HG03280 (cell line): Measurements from ENCODE around the gene WNK1.
A peak's percentile ranks its signal among the peaks of the same experiment; 100 is the strongest.
"Not testable (repeated sequence)": the region's sequence is repeated elsewhere in the genome, so short reads cannot be mapped to it uniquely, and the experiment has no call there.

Experiments
- ATAC-seq: cut with Tn5 transposase; IDR thresholded peaks from one replicate; pipeline ENCODE4 v1.9.1; 2021; ENCODE audit warnings: mild to moderate bottlenecking, moderate library complexity; ENCODE audit not compliant: unreplicated experiment

Gene WNK1

DNA sequence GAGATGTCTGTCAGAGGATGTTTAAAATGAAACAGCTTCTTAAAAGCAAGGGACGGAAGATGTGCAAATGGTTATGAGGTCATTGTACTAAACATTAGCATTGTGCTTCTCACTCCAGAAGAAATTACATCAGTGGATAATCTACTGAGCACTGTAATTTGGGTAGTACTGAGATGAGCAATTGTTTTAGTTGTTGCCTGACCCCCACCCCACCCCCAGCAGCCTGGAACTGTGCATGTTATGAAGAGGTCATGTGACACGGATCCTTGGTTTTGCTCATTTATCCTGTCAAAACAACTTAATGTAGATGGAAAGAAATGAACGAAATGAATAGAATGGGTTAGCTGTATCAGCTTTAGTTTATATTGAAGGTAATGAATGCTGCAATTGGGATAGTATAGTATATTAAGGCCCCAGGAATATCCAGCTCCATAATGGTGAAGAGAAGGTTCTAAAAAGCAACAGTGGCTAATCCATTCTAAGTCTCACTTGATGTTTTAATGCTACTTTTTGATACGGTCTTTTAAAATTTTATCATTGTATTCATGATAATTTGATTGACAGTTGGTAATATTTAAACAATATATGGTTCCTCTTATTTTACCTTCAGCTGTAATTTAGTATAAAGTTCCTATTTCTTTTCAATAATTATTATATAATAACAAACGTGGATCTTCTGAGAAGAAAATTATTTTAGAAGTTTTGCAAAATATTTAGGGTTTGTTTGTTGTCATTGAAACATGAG, 58.5 kb downstream of the WNK1 start:
- ATAC-seq, result peak; percentile 42

- no peak for ATAC-seq
Measured at GRCh38 chr12:812950-813349, 60.6 kb downstream of the WNK1 start.

GRCh38 chr12:817456-817855, 65.1 kb downstream of the WNK1 start:
- not testable (repeated sequence) for ATAC-seq

DNA sequence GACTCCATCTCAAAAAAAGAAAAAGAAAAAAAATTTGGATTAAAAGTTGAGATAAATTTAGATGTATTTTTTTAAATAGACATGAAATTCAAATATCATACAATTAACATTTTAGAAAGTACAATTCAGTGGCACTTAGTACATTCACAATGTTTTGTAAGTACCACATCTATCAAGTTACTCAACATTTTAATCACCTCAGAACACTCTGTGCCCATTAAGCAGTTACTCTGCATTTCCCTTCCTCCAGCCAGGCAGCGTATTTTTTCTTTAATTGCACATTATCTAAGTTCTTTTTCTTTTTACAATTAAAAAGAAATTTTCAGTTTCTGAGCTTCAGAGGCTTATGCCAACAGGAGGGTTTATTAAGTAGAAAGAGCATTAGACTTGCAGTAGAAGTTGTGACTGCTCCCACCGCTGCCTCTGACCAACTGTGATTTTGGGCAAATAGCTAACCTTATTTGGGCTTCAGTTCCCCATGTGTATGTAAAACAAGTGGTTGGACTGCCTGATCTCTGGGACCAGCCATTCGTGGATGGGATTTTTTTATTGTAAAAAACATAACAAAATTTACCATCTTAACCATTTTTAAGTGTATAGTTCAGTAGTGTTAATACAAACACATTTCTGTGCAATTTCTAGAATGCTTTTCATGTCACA, 65.7 kb downstream of the WNK1 start:
- no peak for ATAC-seq

GRCh38 chr12:818733-819132, 66.4 kb downstream of the WNK1 start:
- no peak for ATAC-seq

DNA sequence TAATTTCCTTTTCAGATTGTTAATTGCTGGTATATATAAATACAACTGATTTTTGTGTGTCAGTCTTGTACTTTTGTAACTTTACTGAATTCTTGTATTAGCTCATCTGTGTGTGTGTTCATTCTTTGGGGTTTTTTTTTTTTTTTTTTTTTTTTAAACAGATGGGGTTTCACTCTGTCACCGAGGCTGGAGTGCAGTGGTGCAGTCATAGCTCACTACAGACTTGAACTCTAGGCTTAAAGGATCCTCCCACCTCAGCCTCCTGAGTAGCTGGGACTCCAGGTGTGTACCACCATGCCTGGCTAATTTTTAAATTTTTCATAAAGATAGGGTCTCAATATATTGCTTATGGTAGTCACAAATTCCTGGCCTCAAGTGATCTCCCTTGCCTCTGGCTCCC, 68.0 kb downstream of the WNK1 start:
- no peak for ATAC-seq

GRCh38 chr12:823028-823698, 70.8 kb downstream of the WNK1 start:
- peak; percentile 88 for ATAC-seq

- no peak for ATAC-seq
Measured at GRCh38 chr12:826331-826730, 74.0 kb downstream of the WNK1 start.

- ATAC-seq, result no peak
Measured at GRCh38 chr12:828726-829395, 76.5 kb downstream of the WNK1 start.

DNA sequence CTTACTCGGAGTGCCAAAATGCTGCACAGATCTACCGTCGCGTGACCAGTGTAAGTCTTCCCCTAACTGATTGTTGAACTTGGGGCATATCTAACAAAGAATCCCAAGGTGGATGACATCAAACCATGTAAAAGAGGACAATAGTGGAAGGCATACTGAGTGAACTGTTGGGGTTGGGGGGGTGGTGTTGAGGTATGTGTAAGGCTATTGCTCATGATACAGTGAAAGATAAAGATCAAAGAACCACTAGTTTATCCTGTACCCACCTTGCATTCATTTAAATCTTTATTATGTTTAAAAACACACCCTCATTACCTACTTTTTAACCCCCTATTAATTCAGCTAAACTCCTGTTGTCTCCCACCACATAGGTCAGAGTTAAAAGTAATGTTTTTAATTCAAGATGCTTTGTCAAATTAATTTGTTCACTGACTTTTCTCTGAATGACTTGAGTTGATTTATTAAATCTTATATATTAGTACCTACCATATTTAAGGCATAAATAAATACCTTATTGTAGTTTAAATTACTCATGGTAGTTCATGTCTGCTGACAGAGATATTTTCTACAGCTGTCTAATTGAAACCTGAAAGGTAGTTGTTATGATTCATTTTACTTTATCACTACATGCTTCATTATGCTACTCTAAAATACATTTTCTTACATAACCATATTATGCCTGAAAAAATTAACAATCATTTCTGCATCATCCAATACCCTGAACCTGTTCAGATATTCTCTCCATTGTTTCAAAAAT, 77.9 kb downstream of the WNK1 start:
- ATAC-seq, result no peak

- no peak for ATAC-seq
Measured at GRCh38 chr12:835754-836518, 83.6 kb downstream of the WNK1 start.

DNA sequence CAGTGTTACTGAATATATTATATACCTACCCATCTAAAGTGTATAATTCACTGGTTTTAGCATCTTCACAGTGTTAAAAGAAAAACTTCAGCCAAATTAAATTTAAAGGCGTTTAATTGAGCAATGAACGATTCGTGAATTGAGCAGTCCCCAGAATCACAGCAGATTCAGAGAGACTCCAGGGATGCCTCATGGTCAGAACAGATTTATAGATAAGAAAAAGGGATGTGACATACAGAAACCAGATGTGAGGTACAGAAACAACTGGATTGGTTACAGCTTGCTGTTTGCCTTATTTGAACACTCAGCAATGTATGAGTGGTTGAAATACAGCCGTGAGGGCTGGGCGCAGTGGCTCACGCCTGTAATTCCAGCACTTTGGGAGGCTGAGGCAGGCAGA, 84.6 kb downstream of the WNK1 start:
- no peak for ATAC-seq

GRCh38 chr12:837548-837947, 85.2 kb downstream of the WNK1 start:
- no peak for ATAC-seq

DNA sequence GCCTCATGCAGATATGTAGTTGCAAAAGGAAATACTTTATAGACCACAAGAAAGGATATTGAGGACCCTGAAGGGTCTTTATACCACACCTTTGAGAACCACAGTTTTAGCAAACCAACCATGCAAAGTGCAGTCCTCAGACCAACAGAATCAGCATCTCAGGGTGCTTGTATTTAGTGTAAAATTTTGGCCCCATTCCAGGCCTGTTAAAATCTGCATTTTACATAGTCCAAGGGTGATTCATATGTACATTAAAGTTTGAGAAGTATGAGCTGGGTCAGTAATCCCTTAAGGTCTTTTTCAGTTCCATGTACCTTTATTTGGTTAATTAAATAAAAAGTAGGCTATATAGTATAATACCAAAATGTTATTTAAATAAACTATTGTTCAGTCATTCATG, 91.2 kb downstream of the WNK1 start:
- no peak for ATAC-seq

DNA sequence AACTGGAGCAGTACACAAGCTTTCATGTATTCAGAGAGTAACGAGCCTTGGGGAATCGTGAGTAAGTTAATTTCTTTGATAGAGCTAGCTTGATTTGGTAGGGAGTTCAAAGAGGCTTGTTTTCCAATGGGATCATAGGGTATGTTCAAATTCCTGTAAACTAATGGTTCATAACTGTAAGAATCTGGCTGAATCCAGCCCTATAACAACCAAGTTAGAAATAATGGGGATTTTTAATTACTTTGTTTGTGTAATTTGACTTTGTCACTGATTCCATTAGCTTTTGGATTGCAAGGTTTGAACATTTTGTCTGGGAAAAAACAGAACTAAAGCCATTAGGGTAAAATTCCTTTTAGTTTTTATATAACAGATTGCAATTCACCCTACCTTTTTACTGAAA, 94.0 kb downstream of the WNK1 start:
- no peak for ATAC-seq

DNA sequence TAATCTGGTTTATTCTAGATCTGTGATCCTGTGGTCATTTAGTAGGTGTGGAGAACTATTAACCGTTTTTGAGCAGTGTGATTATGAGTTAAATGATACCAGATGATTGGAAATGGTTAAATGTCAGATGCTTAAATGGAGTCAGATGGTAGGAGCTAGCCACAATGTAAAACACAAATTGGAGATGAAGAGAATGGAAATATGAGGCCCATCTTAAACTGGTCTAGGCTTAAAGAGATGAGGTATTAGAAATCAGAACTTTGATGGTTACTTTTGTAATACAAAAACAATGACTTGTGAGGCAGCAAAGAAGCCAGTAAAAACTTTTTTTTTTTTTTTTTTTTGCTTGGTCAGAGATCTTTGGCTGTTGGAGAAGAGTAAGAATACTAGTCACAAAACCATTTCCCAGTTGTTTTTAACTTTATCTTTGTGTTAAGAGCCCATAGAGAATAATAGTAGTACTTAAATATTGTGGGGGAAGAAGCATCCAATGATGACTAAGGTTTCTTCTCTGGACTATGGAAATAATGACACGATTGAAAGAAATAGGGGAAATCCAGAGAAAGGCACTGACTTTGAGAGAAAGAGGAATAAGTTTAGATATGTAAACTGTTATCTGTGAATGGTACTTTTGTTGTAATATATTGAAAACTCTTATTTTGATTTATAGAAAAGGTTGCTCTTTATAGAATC, 95.9 kb downstream of the WNK1 start:
- no peak for ATAC-seq

GRCh38 chr12:848882-849527, 96.6 kb downstream of the WNK1 start:
- ATAC-seq, result no peak

GRCh38 chr12:849733-850437, 97.5 kb downstream of the WNK1 start:
- ATAC-seq, result not testable (repeated sequence)
